ENCODE results near the gene EGR4.

Gene EGR4

GRCh38 chr2:73244580-73244979, 48.8 kb downstream of the EGR4 start:
- no peak for DNase-seq

DNA sequence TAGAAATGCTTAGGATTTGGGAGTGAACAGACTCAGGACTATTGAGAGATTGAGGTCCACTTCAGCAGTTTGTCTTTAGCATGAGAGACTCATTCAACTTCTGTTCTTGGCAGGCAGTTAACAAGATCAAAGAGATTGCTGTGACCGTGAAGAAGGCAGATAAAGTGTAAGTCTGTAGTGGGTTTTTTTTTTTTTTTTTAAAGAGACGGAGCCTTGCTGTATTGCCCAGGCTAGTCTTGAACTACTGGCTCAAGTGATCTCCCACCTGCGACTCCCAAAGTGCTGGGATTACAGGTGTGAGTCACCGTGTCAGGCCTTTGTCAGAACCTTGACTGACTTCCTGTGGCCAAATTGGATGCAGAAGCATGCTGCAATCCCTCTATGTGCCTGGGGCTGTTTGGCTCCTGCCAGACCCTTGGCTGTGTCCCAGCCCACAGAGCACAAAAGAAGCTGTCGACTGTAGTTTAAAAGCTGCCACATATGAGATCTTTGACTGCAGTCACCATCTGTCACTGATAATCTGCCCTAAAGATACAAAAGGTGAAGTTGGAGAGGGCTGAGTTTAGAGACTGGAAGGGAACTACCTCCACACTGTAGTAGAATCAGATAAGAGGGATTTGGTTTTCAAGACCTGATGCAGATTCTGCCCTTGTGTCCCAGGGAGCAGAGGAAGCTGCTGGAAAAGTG, 49.3 kb downstream of the EGR4 start:
- no peak for DNase-seq

Data from NCI-H774 (cell line).